Left ventricle myocardium inferior (tissue), 1 donor: ENCODE measurements around the gene ITGBL1. TPM values are rescaled to one million over a fixed set of nuclear protein-coding genes. Genes with fewer than 3 reads are reported as not detected.

Experiments
- DNase-seq: peaks from one replicate; pipeline ENCODE4 v3.0.0-alpha.2; 2020
- H3K27ac ChIP-seq: fragments of 200-600 bp; replicated peaks from 2 replicates; pipeline ENCODE4 v1.8.0; 2021
- H3K27me3 ChIP-seq: fragments of 200-600 bp; 2 replicates; pipeline ENCODE4 v1.8.0; 2021; ENCODE audit warnings: low read depth
- H3K36me3 ChIP-seq: fragments of 200-600 bp; 2 replicates; pipeline ENCODE4 v1.8.0; 2021
- H3K4me1 ChIP-seq: fragments of 200-600 bp; 2 replicates; pipeline ENCODE4 v1.8.0; 2021
- H3K4me3 ChIP-seq: fragments of 200-600 bp; 2 replicates; pipeline ENCODE4 v1.8.0; 2021; ENCODE audit warnings: mild to moderate bottlenecking, moderate library complexity
- H3K9me3 ChIP-seq: fragments of 200-600 bp; replicated peaks from 2 replicates; pipeline ENCODE4 v1.8.0; 2021
- CTCF ChIP-seq: fragments of 200-600 bp; IDR thresholded peaks from 2 replicates; pipeline ENCODE4 v1.8.0; 2021; ENCODE audit warnings: antibody characterized with exemption, mild to moderate bottlenecking, borderline replicate concordance
- intact Hi-C: fragments of 100-400 bp; cut with micrococcal nuclease; formaldehyde crosslinking; loops from one replicate; pipeline ENCODE4 v1.11.0; 2022
- total RNA-seq: library from RNA; stranded (reverse); fragmentation: NEBNext Ultra II Directional; extraction: Animal tissue kit (Norgen Biotek cat#: 25700); gene quantifications from one replicate; pipeline ENCODE4 v1.2.1, GENCODE V29; 2021
- donor health status: DM: no; HTN: yes; CAD: no; lungs with severe emphysema.

Gene ITGBL1
- total RNA-seq, 1 donor from 2014 or later: 2.2 TPM

- peaks cover 3% of the 10 kb centered on the region for H3K4me1 ChIP-seq
- no peaks in the 10 kb centered on the region for H3K27me3 ChIP-seq
- H3K4me3 ChIP-seq: no peak overlapping the region
- no peak for TF ChIP-seq CTCF
- peak; percentile 20 for DNase-seq
- no peaks in the 10 kb centered on the region for H3K9me3 ChIP-seq
- no peaks in the 10 kb centered on the region for H3K36me3 ChIP-seq
- intact Hi-C loops: no loop called here
- H3K27ac ChIP-seq: peak overlapping the region; percentile 36
Observed at GRCh38 chr13:101695870-101696516, 243.5 kb downstream of the ITGBL1 start.

GRCh38 chr13:101697745-101698144 lies 245.3 kb downstream of the ITGBL1 start:
- no peak for TF ChIP-seq CTCF
- peak overlapping the region; percentile 14 for H3K27ac ChIP-seq
- H3K4me1 ChIP-seq: peaks cover 3% of the 10 kb centered on the region
- no peak overlapping the region for H3K4me3 ChIP-seq
- intact Hi-C loops: no loop called here
- no peak for DNase-seq
- H3K27me3 ChIP-seq: no peaks in the 10 kb centered on the region
- no peaks in the 10 kb centered on the region for H3K36me3 ChIP-seq
- H3K9me3 ChIP-seq: no peaks in the 10 kb centered on the region

- intact Hi-C loops: no loop called here
- no peak overlapping the region for H3K4me3 ChIP-seq
Observed at GRCh38 chr13:101698400-101698799, 245.9 kb downstream of the ITGBL1 start.

GRCh38 chr13:101700598-101700997 lies 248.1 kb downstream of the ITGBL1 start:
- intact Hi-C loops: no loop called here
- H3K4me3 ChIP-seq: no peak overlapping the region
- H3K36me3 ChIP-seq: no peaks in the 10 kb centered on the region
- H3K27me3 ChIP-seq: no peaks in the 10 kb centered on the region
- no peak for TF ChIP-seq CTCF
- peaks cover 3% of the 10 kb centered on the region for H3K4me1 ChIP-seq
- no peak for DNase-seq
- peak overlapping the region; percentile 75 for H3K27ac ChIP-seq
- H3K9me3 ChIP-seq: no peaks in the 10 kb centered on the region

More at GRCh38 chr13:101698400-101698799, 245.9 kb downstream of the ITGBL1 start:
- TF ChIP-seq CTCF: no peak
- Histone ChIP-seq H3K9me3 (no peaks in the 10 kb centered on the region), H3K27ac (peak overlapping the region; percentile 14), H3K4me1 (peaks cover 3% of the 10 kb centered on the region), H3K27me3 (no peaks in the 10 kb centered on the region), H3K36me3 (no peaks in the 10 kb centered on the region)
- no peak for DNase-seq

GRCh38 chr13:101703081-101703480 lies 250.6 kb downstream of the ITGBL1 start:
- H3K27me3 ChIP-seq: peaks cover 1% of the 10 kb centered on the region
- intact Hi-C loops: no loop called here
- peaks cover 3% of the 10 kb centered on the region for H3K4me1 ChIP-seq
- DNase-seq: no peak
- H3K9me3 ChIP-seq: no peaks in the 10 kb centered on the region
- H3K4me3 ChIP-seq: no peak overlapping the region
- no peak overlapping the region for H3K27ac ChIP-seq
- no peaks in the 10 kb centered on the region for H3K36me3 ChIP-seq
- TF ChIP-seq CTCF: no peak
